ENCODE results near the gene DDX25. TPM values are rescaled to one million over a fixed set of nuclear protein-coding genes. Genes with fewer than 3 reads are reported as not detected.
A peak's percentile ranks its signal among the peaks of the same experiment; 100 is the strongest.
"Not testable (repeated sequence)": the region's sequence is repeated elsewhere in the genome, so short reads cannot be mapped to it uniquely, and the experiment has no call there.

Gene DDX25
- 0.46 TPM for total RNA-seq
- long read RNA-seq, result 0 reads

DNA sequence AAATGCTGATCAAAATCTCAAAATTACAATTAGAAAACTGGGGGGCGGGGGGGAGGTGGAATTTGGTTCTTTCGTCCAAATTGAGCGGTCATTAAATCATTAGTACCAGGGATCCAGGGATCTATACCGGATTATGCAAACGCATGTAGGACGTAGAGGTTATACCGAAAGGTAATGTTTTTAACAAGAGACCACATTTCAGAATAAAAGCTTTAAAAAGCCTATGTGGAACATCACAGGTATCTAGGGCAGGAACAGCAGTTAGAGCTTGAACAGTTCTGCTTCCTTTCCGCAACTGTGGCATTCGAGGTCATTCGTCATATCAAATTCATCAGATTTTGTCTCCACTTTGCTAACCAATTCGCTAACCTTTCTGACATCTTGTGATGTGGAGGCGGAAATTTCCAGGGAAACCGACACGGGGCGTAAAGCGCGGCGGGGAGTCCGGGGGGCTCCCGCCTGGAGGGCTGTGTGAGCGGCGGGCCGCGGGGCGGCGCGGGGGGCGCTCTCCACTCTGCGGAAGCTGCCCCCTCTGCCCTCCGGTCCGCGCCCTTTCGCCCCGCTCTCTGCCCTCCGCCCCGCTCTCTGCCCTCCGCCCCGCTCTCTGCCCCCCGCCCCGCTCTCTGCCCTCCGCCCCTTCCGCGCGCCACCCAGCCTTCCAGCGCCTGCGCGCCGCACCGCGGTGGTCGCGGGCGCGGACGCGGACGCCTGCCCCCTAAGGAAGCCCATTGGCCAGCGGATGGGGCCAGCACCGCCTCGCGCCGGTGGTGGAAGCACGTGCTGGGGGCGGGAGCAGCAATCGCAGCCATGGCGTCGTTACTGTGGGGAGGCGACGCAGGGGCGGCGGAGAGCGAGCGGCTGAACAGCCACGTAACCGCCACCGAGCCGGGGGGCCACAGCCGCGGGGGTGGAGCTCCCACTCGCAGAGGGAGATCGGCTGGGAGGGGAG lies at the start of gene DDX25:
TSS of gene DDX25 (plus strand) at position 798 of the 949 bp plus-strand sequence. CDS start at position 808, 10 bp downstream.
- DNase-seq, result no peak
- H3K4me3 ChIP-seq, result peak within 1 kb of the TSS; percentile 74
- peaks cover 22% of the 10 kb centered on the region for H3K4me1 ChIP-seq
- H3K27ac ChIP-seq, result no peak within 1 kb of the TSS
- ATAC-seq, result peak; percentile 29
- H3K9me3 ChIP-seq, result no peaks in the 10 kb centered on the region
- intact Hi-C loops (cut with DNase I), result no loop called here
- H3K27me3 ChIP-seq, result peaks cover 30% of the 10 kb centered on the region
- TF ChIP-seq, protein P1, sequence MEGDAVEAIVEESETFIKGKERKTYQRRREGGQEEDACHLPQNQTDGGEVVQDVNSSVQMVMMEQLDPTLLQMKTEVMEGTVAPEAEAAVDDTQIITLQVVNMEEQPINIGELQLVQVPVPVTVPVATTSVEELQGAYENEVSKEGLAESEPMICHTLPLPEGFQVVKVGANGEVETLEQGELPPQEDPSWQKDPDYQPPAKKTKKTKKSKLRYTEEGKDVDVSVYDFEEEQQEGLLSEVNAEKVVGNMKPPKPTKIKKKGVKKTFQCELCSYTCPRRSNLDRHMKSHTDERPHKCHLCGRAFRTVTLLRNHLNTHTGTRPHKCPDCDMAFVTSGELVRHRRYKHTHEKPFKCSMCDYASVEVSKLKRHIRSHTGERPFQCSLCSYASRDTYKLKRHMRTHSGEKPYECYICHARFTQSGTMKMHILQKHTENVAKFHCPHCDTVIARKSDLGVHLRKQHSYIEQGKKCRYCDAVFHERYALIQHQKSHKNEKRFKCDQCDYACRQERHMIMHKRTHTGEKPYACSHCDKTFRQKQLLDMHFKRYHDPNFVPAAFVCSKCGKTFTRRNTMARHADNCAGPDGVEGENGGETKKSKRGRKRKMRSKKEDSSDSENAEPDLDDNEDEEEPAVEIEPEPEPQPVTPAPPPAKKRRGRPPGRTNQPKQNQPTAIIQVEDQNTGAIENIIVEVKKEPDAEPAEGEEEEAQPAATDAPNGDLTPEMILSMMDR (IDR thresholded peaks at IDR 0.05), result no peak
- H3K36me3 ChIP-seq, result peaks cover 14% of the 10 kb centered on the region

DNA sequence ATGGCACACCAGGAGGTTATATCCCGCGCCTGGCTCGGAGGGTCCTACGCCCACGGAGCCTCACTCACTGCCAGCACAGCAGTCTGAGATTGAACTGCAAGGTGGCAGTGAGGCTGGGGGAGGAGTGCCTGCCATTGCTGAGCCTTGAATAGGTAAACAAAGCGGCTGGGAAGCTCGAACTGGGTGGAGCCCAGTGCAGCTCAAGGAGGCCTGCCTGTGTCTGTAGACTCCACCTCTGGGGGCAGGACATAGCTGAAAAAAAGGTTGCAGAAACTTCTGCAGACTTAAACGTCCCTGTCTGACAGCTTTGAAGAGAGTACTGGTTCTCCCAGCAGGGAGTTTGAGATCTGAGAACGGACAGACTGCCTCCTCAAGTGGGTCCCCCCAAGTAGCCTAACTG lies 46.6 kb upstream of the DDX25 start:
- H3K36me3 ChIP-seq; H3K9me3 ChIP-seq; intact Hi-C loops (cut with DNase I); DNase-seq; H3K27ac ChIP-seq; H3K27me3 ChIP-seq; H3K4me1 ChIP-seq; ATAC-seq; H3K4me3 ChIP-seq: not testable (repeated sequence)

DNA sequence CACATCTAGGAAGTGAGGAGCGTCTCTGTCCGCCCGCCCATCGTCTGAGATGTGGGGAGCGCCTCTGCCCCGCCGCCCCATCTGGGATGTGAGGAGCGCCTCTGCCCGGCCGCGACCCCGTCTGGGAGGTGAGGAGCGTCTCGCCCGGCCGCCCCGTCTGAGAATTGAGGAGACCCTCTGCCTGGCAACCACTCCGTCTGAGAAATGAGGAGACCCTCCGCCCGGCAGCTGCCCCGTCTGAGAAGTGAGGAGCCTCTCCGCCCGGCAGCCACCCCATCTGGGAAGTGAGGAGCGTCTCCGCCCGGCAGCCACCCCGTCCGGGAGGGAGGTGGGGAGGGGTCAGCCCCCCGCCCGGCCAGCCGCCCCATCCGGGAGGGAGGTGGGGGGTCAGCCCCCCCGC lies 41.5 kb upstream of the DDX25 start:
- DNase-seq; ATAC-seq; H3K4me3 ChIP-seq; H3K9me3 ChIP-seq; H3K4me1 ChIP-seq; H3K27ac ChIP-seq; H3K27me3 ChIP-seq; intact Hi-C loops (cut with DNase I); H3K36me3 ChIP-seq: not testable (repeated sequence)

DNA sequence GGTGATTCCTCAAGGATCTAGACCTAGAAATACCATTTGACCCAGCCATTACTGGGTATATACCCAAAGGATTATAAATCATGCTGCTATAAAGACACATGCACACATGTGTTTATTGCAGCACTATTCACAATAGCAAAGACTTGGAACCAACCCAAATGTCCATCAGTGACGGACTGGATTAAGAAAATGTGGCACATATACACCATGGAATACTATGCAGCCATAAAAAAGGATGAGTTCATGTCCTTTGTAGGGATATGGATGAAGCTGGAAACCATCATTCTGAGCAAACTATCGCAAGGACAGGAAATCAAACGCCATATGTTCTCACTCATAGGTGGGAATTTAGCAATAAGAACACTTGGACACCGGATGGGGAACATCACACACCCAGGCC lies 39.0 kb upstream of the DDX25 start:
- intact Hi-C loops (cut with DNase I); DNase-seq; H3K9me3 ChIP-seq; H3K36me3 ChIP-seq; ATAC-seq; H3K27me3 ChIP-seq; H3K4me1 ChIP-seq; H3K4me3 ChIP-seq; H3K27ac ChIP-seq: not testable (repeated sequence)

DNA sequence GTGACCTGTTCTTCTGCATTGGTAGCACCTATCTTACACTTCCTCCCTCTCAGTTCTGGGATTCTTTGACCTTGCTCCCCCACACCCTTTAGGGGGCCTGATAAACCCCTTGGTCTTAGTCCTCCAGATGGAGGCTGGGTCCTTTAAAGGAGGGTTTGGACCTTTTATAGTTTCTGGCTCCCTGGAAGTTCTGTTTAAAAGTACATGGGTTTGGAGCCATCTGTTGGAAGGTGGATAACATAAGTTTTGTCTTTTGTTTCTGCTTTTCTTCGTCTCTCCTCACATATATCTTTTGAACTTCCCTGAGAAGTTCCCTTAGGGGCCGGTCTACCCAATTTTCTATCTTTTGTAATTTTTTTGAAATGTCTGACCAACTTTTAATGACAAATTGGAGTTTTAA lies 34.8 kb upstream of the DDX25 start:
- no peaks in the 10 kb centered on the region for H3K4me1 ChIP-seq
- no peak overlapping the region for H3K4me3 ChIP-seq
- H3K36me3 ChIP-seq, result no peaks in the 10 kb centered on the region
- DNase-seq (no peak), ATAC-seq (no peak)
- no peaks in the 10 kb centered on the region for H3K27me3 ChIP-seq
- TF ChIP-seq, protein P1 (IDR thresholded peaks at IDR 0.05), result no peak
- intact Hi-C loops (cut with DNase I), result no loop called here
- no peaks in the 10 kb centered on the region for H3K9me3 ChIP-seq
- H3K27ac ChIP-seq, result no peak overlapping the region

DNA sequence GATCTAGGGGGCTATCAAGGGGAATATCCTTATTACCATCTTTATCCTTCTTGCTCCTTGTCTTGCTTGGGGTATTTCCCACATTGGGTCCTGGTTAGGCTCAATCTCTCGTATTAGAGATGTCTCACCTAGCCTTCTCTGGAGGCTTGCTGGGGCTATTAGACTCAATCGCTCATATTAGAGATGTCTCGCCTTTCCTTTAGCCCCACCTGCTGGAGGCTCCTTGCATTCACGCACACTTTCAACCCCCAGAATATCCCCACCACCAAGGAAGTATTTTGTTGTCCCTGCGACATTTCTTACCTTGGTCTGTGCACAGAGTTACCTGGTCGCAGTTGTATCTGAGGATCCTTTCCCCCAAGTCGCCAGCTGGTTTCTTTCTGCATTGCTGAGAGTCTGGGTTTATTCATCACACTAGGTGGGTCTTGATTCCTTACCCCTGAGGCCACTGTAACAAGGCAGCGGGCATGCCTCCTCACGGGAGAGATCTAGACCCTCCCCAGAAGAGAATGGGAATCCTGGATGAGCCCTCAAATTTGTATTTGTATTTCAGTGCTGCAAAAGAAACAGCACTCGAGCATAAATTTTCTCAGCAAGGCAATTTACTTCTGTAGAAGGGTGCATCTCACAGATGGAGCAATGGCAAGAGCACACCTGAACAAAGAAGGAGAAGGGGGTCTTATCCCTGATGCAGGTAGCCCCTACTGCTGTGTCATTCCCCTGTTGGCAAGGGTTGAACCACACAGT lies 32.7 kb upstream of the DDX25 start:
- H3K27ac ChIP-seq, result no peak overlapping the region
- ATAC-seq (peak; percentile 78), DNase-seq (no peak)
- no peaks in the 10 kb centered on the region for H3K4me1 ChIP-seq
- H3K4me3 ChIP-seq, result no peak overlapping the region
- no peaks in the 10 kb centered on the region for H3K27me3 ChIP-seq
- H3K9me3 ChIP-seq, result no peaks in the 10 kb centered on the region
- H3K36me3 ChIP-seq, result no peaks in the 10 kb centered on the region
- TF ChIP-seq, protein P1 (IDR thresholded peaks at IDR 0.05), result peak; percentile 59
- intact Hi-C loops (cut with DNase I), result no loop called here

DNA sequence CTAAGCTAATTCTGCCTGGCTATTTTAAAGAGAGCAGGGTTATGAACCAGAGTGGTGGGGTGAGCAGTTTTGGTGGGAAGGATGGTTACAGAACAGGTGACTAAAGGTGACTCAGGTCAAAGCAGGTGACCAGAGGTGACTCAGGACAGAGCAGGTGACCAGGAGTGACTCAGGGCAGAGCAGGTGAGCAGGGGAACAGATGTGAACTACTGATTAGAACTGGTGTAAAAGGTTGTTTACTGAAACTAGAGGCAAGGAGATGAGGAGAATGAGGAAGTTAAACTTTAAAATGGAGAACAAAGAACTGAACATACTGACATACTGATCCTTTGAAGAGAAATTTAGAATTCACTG lies 32.2 kb upstream of the DDX25 start:
- H3K4me3 ChIP-seq, result no peak overlapping the region
- H3K9me3 ChIP-seq, result no peaks in the 10 kb centered on the region
- H3K36me3 ChIP-seq, result no peaks in the 10 kb centered on the region
- no peaks in the 10 kb centered on the region for H3K4me1 ChIP-seq
- DNase-seq (no peak), ATAC-seq (no peak)
- intact Hi-C loops (cut with DNase I), result no loop called here
- no peaks in the 10 kb centered on the region for H3K27me3 ChIP-seq
- TF ChIP-seq, protein P1 (IDR thresholded peaks at IDR 0.05), result no peak
- H3K27ac ChIP-seq, result no peak overlapping the region
